ENCODE measurements around the gene TYRP1. TPM values are rescaled to one million over a fixed set of nuclear protein-coding genes. Genes with fewer than 3 reads are reported as not detected.

TYRP1 gene
- polyA plus RNA-seq, 4 donors = 1.4 to 2.7 (median 1.8) TPM

- DNase-seq (ENCODE audit: low read depth in 4 of 4, low spot score in 3 of 4) = no peak
Measured at GRCh38 chr9:12730198-12730597, 37.0 kb downstream of the TYRP1 start.

DNA sequence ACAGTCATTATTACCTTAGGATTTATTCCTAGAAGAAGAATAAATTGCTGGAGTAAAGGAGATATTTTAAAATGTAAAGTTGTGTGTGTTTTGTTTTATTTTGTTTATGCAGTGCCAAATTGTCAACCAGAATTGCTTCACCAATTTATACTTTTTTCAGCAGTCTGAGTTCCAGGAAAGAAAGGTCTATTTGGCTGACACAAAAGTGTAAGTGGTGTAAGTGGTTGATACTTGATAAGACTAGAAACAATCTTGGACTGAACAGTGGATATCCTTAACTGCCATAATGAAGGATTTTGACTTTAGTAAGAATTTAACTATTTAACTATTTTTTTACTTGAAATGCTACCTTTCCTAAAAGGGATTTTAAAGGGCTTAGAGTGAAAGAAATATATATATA, 37.7 kb downstream of the TYRP1 start:
- no peak for DNase-seq (ENCODE audit: low read depth in 4 of 4, low spot score in 3 of 4)

DNA sequence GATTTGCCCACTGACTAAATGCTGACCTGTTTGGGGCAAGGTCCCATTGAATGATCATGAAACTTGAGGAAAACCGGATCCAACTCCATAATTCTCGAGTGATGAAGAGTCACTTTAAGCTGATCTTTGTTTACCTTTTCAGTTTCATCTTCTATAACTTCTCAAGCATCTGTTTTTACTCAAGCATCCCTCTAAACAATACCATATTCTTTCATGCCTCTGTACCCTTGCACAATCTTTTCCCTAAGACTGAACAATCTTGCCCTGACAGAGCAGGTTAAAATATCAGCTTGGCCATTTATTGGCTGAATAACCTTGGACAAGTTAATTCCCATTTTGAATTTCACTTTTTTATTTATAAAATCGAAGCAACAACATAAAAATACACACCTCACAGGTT, 39.8 kb downstream of the TYRP1 start:
- DNase-seq (ENCODE audit: low read depth in 4 of 4, low spot score in 3 of 4) = no peak

DNA sequence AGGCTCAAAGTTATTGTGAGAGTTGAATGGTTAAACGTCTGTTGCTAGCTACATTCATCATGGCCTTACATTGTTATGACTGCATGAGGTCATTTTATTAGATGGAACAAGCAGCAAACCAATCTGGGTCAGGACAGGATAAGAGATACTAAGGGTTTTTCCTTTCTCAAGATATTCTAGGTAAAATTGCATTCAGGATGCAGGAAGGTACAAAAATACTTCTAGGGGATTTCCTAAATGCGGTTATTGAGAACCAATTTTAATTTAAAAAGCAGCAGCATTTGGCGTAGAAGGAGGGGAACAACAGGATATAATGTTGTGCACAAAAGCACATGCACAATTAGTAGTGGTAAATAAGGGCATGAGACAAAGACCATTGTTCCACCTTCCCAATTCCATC, 42.5 kb downstream of the TYRP1 start:
- DNase-seq (ENCODE audit: low read depth in 4 of 4, low spot score in 3 of 4) = no peak

DNA sequence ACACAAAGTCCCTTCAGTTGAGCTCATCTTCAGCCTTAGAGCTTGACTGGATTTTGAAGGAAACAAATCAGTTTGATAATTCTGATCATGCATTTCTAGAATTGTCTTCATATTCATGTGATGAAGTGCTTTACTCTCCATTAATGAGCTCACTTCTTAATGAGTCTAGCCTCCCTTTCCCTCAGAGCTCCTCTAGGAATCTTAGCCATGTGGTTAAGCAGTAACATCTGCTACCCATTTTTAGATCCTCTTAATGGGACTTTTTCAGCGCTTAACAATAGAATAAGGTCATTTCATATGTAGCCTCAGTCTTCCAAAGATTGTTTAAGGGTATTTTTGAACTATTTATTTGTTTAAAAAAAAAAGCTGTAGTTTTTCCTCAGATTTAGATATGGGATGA, 44.7 kb downstream of the TYRP1 start:
- no peak for DNase-seq (ENCODE audit: low read depth in 4 of 4, low spot score in 3 of 4)

- no peak for DNase-seq (ENCODE audit: low read depth in 4 of 4, low spot score in 3 of 4)
Measured at GRCh38 chr9:12739014-12739652, 45.9 kb downstream of the TYRP1 start.

DNA sequence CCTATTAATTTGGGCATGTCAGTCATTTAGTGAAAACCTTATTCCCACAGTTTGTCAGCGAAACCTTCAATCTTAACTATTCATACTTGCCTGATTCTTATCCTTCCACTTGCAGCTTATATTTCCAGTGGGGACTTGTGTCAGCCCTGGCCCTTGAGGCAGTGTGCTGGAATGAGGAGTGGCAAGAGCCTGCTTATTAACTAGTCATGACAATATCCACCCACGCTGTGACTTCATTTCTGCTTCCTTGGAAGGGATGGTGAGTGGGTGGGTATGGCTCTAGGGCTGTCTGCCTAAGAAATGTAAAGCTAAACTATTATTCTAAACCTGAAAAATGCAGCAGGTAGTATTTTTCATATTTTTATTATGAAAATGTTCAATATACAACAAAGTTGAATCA, 47.7 kb downstream of the TYRP1 start:
- no peak for DNase-seq (ENCODE audit: low read depth in 4 of 4, low spot score in 3 of 4)

DNA sequence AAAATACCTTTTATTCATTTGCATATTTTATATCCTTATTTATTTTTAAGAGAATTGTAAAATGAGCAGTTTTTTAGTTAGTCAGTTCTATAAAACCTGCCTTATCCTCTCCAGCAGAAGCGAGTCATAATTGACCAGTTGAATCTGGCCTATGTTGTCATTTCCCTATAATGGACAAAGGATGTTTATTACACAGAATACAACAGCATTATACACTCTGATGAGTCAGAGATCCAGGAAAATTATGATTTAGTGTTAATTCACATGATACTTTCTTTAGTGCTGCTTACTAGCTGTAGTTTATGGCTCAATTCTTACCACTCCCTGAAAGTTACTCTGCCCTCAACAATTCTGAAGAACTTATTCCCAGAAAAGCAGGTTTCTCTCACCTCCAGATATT, 54.8 kb downstream of the TYRP1 start:
- no peak for DNase-seq (ENCODE audit: low read depth in 4 of 4, low spot score in 3 of 4)

GRCh38 chr9:12748954-12749353, 55.8 kb downstream of the TYRP1 start:
- DNase-seq (ENCODE audit: low read depth in 4 of 4, low spot score in 3 of 4) = no peak

DNA sequence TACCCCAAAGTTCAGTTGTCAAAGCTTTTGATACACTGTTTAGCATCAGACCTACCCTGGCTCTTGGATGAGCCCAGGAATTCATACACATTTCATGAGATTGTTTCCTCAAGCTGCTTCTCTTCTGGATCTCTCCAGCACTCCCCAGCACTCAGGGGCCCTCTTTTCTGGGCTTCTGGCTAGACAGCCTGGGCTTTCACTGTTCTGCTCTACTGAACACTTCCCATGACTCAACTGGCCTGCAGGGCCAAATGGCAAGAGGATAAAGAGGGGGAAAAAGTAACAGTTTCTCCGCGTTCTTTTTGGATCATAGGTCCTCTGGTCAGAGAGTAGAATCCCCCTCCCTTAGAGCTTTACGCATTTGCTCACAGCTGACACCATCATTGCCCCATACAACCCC, 60.7 kb downstream of the TYRP1 start:
- DNase-seq (ENCODE audit: low read depth in 4 of 4, low spot score in 3 of 4) = no peak

- DNase-seq (ENCODE audit: low read depth in 4 of 4, low spot score in 3 of 4) = no peak
Measured at GRCh38 chr9:12759761-12760160, 66.6 kb downstream of the TYRP1 start.

Other genes starting within 250 kb of the TYRP1 start
- gene LURAP1L, start 81.6 kb downstream of the TYRP1 start, polyA plus RNA-seq (ENCODE audit: insufficient read length in 4 of 4) = 10 to 100 TPM; 22.5 to 23.8 (median 22.9) TPM